GM19239 (cell line): ENCODE results near the gene CCDC57.

Experiments used
- DNase-seq: peaks from one replicate; pipeline ENCODE4 v3.0.0; 2011; ENCODE audit warnings: low spot score; ENCODE audit not compliant: insufficient read length
- FAIRE-seq: peaks from 2 replicates; lab custom pipeline; 2011; peaks lifted over from hg19 to GRCh38; lab: Jason Lieb, UNC

Gene CCDC57

GRCh38 chr17:82058230-82058854 lies 154.3 kb downstream of the CCDC57 start:
- FAIRE-seq (no peak), DNase-seq (no peak)

- DNase-seq (no peak), FAIRE-seq (no peak)
Measured at GRCh38 chr17:82056729-82057621, 155.7 kb downstream of the CCDC57 start.

GRCh38 chr17:82055965-82056728 lies 156.5 kb downstream of the CCDC57 start:
- FAIRE-seq = no peak
- DNase-seq = no peak

- FAIRE-seq = no peak
- no peak for DNase-seq
Measured at GRCh38 chr17:82055023-82055964, 157.3 kb downstream of the CCDC57 start.

GRCh38 chr17:82054351-82055022 lies 158.2 kb downstream of the CCDC57 start:
- FAIRE-seq = no peak
- DNase-seq = no peak

- DNase-seq (no peak), FAIRE-seq (no peak)
Measured at GRCh38 chr17:82053556-82054263, 158.9 kb downstream of the CCDC57 start.

- DNase-seq (no peak), FAIRE-seq (no peak)
Measured at GRCh38 chr17:82053130-82053529, 159.5 kb downstream of the CCDC57 start.

GRCh38 chr17:82052638-82053059 lies 160.0 kb downstream of the CCDC57 start:
- DNase-seq (no peak), FAIRE-seq (no peak)

- FAIRE-seq = peak; percentile 61
- DNase-seq = peak; percentile 100
Measured at GRCh38 chr17:82051776-82052637, 160.6 kb downstream of the CCDC57 start, which contains the start of the genes GPS1 and RFNG. TSS of gene GPS1 (plus strand) at chr17:82051898. CDS start at chr17:82051932, 34 bp downstream. TSS of gene RFNG (minus strand) at chr17:82051811. CDS start at chr17:82051766, 45 bp downstream.
